ENCODE data around the gene DUOXA1.
"Not testable (repeated sequence)": the region's sequence is repeated elsewhere in the genome, so short reads cannot be mapped to it uniquely, and the experiment has no call there.

The DUOXA1 gene

GRCh38 chr15:45155739-45156138, 26.1 kb upstream of the DUOXA1 start:
- in situ Hi-C loops (cut with MboI; ENCODE audit: low sequenced_read_pairs) = loop anchor here (25.0 kb wide), 1 partner anchor 257 kb away; a partner anchor contains a TSS

- in situ Hi-C loops (cut with MboI; ENCODE audit: low sequenced_read_pairs) = loop anchor here (25.0 kb wide), 1 partner anchor 260 kb away; a partner anchor contains a TSS
These were observed 22.5 kb upstream of the DUOXA1 start for GRCh38 chr15:45151998-45152828.

- in situ Hi-C loops (cut with MboI; ENCODE audit: low sequenced_read_pairs) = loop anchor here (25.0 kb wide), 1 partner anchor 261 kb away; a partner anchor contains a TSS
These were observed 21.3 kb upstream of the DUOXA1 start for GRCh38 chr15:45150997-45151396.

GRCh38 chr15:45150481-45150880, 20.8 kb upstream of the DUOXA1 start:
- in situ Hi-C loops (cut with MboI; ENCODE audit: low sequenced_read_pairs) = loop anchor here (25.0 kb wide), 1 partner anchor 262 kb away; a partner anchor contains a TSS

- in situ Hi-C loops (cut with MboI; ENCODE audit: low sequenced_read_pairs) = no loop called here
These were observed 19.4 kb upstream of the DUOXA1 start for GRCh38 chr15:45149060-45149459.

GRCh38 chr15:45148076-45149059, 18.7 kb upstream of the DUOXA1 start:
- in situ Hi-C loops (cut with MboI; ENCODE audit: low sequenced_read_pairs) = no loop called here

- in situ Hi-C loops (cut with MboI; ENCODE audit: low sequenced_read_pairs) = no loop called here
These were observed 17.9 kb upstream of the DUOXA1 start for GRCh38 chr15:45147606-45148005.

- in situ Hi-C loops (cut with MboI; ENCODE audit: low sequenced_read_pairs) = no loop called here
These were observed 16.7 kb upstream of the DUOXA1 start for GRCh38 chr15:45146405-45146804.

GRCh38 chr15:45144775-45145174, 15.1 kb upstream of the DUOXA1 start:
- in situ Hi-C loops (cut with MboI; ENCODE audit: low sequenced_read_pairs) = no loop called here

GRCh38 chr15:45143946-45144345, 14.3 kb upstream of the DUOXA1 start:
- in situ Hi-C loops (cut with MboI; ENCODE audit: low sequenced_read_pairs) = no loop called here

GRCh38 chr15:45143056-45143455, 13.4 kb upstream of the DUOXA1 start:
- in situ Hi-C loops (cut with MboI; ENCODE audit: low sequenced_read_pairs) = no loop called here

GRCh38 chr15:45141386-45141785, 11.7 kb upstream of the DUOXA1 start:
- in situ Hi-C loops (cut with MboI; ENCODE audit: low sequenced_read_pairs) = no loop called here

GRCh38 chr15:45140557-45141250, 11.0 kb upstream of the DUOXA1 start:
- in situ Hi-C loops (cut with MboI; ENCODE audit: low sequenced_read_pairs) = no loop called here

GRCh38 chr15:45139770-45140169, 10.1 kb upstream of the DUOXA1 start:
- in situ Hi-C loops (cut with MboI; ENCODE audit: low sequenced_read_pairs) = no loop called here

GRCh38 chr15:45138814-45139765, 9.4 kb upstream of the DUOXA1 start:
- in situ Hi-C loops (cut with MboI; ENCODE audit: low sequenced_read_pairs) = no loop called here

GRCh38 chr15:45137703-45138102, 8.0 kb upstream of the DUOXA1 start:
- in situ Hi-C loops (cut with MboI; ENCODE audit: low sequenced_read_pairs) = no loop called here

GRCh38 chr15:45136378-45136764, 6.7 kb upstream of the DUOXA1 start:
- in situ Hi-C loops (cut with MboI; ENCODE audit: low sequenced_read_pairs) = no loop called here

- in situ Hi-C loops (cut with MboI; ENCODE audit: low sequenced_read_pairs) = not testable (repeated sequence)
These were observed 6.2 kb upstream of the DUOXA1 start for GRCh38 chr15:45135705-45136377.
